Mesothelial cell of epicardium (in vitro differentiated cells): ENCODE measurements around the gene SPTBN5. TPM values are rescaled to one million over a fixed set of nuclear protein-coding genes. Genes with fewer than 3 reads are reported as not detected.

Experiments
- DNase-seq, 2 experiments: peaks; one replicate each; pipeline ENCODE4 v3.0.0; 2021; ENCODE audit warnings: low spot score in 2 of 2; ENCODE audit not compliant: unreplicated experiment in 2 of 2
- H3K27ac Mint-ChIP-seq: 2 replicates; pipeline ENCODE4 v1.8.0; 2021; ENCODE audit warnings: mixed read lengths
- H3K27me3 Mint-ChIP-seq: 2 replicates; pipeline ENCODE4 v1.8.0; 2021; ENCODE audit warnings: low read depth, mixed read lengths
- H3K36me3 Mint-ChIP-seq: 2 replicates; pipeline ENCODE4 v1.8.0; 2021; ENCODE audit warnings: mixed read lengths
- H3K4me1 Mint-ChIP-seq: 2 replicates; pipeline ENCODE4 v1.8.0; 2021; ENCODE audit warnings: mixed read lengths
- H3K4me3 Mint-ChIP-seq: 2 replicates; pipeline ENCODE4 v1.8.0; 2021; ENCODE audit warnings: mild to moderate bottlenecking, moderate library complexity, mixed read lengths
- H3K9me3 Mint-ChIP-seq: 2 replicates; pipeline ENCODE4 v1.8.0; 2021; ENCODE audit warnings: mixed read lengths
- total RNA-seq: library from RNA; stranded (reverse); gene quantifications from 3 replicates; pipeline ENCODE4 v1.2.1, GENCODE V29; 2021
- TF ChIP-seq, protein P1 (sequence below): fragments of 200-600 bp; sonication (generic); IDR thresholded peaks from one replicate; pipeline ENCODE4 v1.5.0; 2021; ENCODE audit warnings: antibody characterized with exemption; ENCODE audit not compliant: unreplicated experiment

Gene SPTBN5
- total RNA-seq, 1 donor from 2014 or later, result 2.7 TPM

DNA sequence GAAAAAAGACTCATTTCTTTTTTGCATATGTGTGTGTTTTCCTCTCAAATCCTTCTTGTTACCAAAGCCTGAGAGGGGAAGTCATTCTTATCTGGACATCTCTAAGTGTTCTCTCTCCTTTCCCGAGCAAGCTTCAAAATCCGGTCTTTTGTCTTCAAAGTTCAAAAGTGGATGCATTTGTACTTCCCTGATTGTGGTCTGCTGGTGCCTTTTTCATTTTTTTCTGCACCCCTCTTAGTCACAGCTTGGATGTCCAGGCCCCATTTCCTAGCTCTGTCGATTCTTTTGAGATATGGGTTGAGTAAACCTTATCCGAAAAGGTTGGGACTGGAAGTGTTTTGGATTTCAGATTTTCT is 43.7 kb upstream of the SPTBN5 start:
- Mint-ChIP-seq H3K4me1 (peaks cover 25% of the 10 kb centered on the region), H3K4me3 (no peak overlapping the region), H3K27ac (peak overlapping the region; percentile 45)

DNA sequence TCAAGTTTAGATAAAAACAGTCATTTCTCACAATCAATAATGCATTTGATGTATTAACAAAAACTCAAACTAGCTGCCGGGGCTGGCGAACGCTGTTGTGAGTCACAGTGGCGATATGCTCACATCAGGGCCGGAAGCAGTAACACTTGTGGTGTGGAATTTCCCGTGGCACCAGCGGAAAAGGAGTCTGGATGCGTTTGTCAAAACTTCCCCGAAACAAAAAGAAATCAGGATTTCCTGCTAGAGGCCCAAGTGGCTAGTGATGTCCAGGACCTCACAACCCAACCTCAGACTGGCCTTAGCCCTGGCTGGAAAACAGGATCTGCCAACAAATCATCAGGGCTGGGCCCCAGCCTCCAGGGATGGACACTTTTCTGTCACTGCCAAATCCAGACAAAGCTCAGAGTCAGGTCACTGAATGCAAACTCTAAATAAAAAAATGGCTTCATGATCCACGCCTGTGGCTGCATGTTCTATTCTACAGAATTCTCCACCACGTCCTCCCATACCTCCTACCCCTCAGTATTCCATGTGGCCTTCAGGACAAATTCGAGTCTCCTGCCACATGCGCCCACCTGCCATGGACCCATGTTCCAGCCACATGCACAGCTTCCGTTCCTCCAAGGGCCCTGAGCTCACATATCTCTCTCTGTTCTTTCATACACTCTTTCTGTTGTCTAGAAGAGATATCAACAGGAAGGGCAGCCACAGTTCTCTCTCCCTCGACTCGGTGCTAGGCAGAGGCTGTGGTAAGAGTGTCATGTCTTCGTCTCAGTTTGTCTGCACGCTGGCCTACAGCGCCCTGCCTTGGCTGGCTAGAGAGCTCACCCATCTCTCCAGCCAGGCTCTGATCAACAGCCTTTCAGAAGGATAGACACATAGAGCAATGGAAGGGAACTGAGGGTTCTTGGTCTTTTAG is 43.1 kb upstream of the SPTBN5 start:
- Mint-ChIP-seq H3K9me3 (no peaks in the 10 kb centered on the region), H3K36me3 (peaks cover 6% of the 10 kb centered on the region), H3K4me1 (peaks cover 27% of the 10 kb centered on the region), H3K27me3 (no peaks in the 10 kb centered on the region), H3K4me3 (no peak overlapping the region), H3K27ac (peak overlapping the region; percentile 45)
- DNase-seq, result no peak
- TF ChIP-seq, protein P1, sequence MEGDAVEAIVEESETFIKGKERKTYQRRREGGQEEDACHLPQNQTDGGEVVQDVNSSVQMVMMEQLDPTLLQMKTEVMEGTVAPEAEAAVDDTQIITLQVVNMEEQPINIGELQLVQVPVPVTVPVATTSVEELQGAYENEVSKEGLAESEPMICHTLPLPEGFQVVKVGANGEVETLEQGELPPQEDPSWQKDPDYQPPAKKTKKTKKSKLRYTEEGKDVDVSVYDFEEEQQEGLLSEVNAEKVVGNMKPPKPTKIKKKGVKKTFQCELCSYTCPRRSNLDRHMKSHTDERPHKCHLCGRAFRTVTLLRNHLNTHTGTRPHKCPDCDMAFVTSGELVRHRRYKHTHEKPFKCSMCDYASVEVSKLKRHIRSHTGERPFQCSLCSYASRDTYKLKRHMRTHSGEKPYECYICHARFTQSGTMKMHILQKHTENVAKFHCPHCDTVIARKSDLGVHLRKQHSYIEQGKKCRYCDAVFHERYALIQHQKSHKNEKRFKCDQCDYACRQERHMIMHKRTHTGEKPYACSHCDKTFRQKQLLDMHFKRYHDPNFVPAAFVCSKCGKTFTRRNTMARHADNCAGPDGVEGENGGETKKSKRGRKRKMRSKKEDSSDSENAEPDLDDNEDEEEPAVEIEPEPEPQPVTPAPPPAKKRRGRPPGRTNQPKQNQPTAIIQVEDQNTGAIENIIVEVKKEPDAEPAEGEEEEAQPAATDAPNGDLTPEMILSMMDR, result no peak

More for the DNA sequence above, 43.7 kb upstream of the SPTBN5 start:
- Mint-ChIP-seq H3K9me3 (no peaks in the 10 kb centered on the region), H3K27me3 (no peaks in the 10 kb centered on the region), H3K36me3 (peaks cover 6% of the 10 kb centered on the region)
- no peak for DNase-seq
- TF ChIP-seq, protein P1, result no peak

DNA sequence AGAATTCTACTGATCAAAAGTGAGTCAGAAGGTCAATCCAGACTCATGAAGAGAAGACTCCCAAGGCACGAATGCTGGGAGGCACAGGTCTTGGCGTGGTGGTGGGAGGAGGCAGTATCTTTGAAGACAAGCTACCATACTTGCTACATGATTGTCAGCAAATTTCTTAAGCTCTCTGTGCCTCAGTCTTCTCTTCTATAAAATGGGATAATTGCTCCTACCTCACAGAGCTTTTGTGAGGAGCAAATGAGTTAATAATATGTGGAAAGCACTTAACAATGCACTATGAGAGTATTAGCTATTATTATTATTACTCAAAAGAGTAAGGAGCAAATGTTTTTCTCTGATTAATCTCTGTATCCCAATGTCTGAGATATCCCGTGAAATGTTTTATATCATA is 42.3 kb upstream of the SPTBN5 start:
- Mint-ChIP-seq H3K27ac (no peak overlapping the region), H3K9me3 (no peaks in the 10 kb centered on the region), H3K4me1 (peaks cover 26% of the 10 kb centered on the region), H3K27me3 (no peaks in the 10 kb centered on the region), H3K4me3 (no peak overlapping the region), H3K36me3 (peaks cover 6% of the 10 kb centered on the region)
- no peak for DNase-seq
- TF ChIP-seq, protein P1, result no peak

DNA sequence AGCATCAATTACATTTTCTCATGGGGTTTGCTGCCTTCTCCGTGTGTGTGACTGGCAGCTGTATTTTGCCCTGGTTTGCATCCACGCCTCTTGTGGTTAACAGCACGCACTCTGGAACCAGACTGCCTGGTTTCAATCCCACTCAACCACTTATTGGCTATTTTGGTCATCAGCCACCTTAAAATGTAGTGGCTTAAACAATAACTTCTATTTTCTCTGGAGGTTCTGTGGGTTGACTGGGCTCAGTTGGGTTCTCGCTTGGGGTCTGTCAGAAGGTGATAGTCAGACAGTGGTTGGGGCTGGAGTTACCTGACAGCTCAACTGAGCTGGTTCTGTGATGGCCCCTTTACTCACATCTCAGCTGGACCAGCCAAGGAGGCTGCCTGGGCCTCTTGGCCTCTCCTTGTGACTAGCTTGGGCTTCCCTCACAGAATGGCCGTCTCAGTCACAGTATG is 41.7 kb upstream of the SPTBN5 start:
- TF ChIP-seq, protein P1, result no peak
- peaks cover 6% of the 10 kb centered on the region for H3K36me3 Mint-ChIP-seq
- no peak overlapping the region for H3K4me3 Mint-ChIP-seq
- no peak overlapping the region for H3K27ac Mint-ChIP-seq
- no peaks in the 10 kb centered on the region for H3K27me3 Mint-ChIP-seq
- DNase-seq, result no peak
- no peaks in the 10 kb centered on the region for H3K9me3 Mint-ChIP-seq
- H3K4me1 Mint-ChIP-seq, result peaks cover 28% of the 10 kb centered on the region

DNA sequence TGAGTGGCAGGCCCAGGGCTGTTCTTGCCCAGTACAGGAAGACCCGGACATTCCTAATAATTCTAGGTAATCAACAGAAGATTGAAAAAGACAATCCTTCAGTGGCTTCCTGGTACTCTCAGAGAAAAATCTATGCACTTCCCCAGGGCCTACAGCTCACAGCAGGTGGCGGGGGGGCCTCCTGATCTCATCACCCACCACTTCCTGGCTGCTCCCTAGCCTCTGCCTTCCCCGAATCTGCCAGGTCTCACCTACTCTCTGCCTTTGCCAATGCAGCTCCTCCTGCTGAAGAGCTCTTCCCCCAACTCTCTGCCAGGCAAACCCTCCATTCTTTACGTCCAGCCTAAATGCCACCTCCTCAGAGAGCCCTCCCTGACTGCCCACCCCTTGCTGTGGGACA is 41.0 kb upstream of the SPTBN5 start:
- Mint-ChIP-seq H3K4me3 (no peak overlapping the region), H3K36me3 (peaks cover 6% of the 10 kb centered on the region), H3K27me3 (no peaks in the 10 kb centered on the region), H3K9me3 (no peaks in the 10 kb centered on the region), H3K27ac (peak overlapping the region; percentile 0), H3K4me1 (peaks cover 35% of the 10 kb centered on the region)
- DNase-seq, result no peak
- TF ChIP-seq, protein P1, result no peak
